Measurements from ENCODE around the gene TMX4. TPM values are rescaled to one million over a fixed set of nuclear protein-coding genes. Genes with fewer than 3 reads are reported as not detected.

Gene TMX4
- total RNA-seq, 5 donors from 2014 or later (not counting 1 experiment from before 2014, with no cell fraction given): 44.2 to 69.7 (median 53.3) TPM

DNA sequence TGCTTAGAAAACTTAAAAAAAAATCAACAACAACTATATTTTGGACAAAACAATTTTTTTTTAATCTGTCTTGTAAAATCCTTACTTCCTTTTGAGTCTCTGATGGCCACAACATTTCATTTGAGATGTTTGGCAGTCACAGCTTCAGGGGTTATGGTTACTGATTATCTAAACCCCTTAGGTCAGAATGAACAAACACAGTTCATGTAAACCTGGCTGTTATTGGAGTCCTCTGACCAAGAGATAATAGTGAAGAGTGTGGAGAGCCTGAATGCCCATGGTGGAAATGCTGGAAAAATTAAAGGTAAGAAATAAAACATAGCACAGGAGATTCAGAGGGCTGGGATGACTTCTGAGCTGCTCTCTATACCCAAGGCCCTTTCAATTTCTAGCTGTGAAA lies 38.2 kb downstream of the TMX4 start:
- H3K36me3 ChIP-seq (ENCODE audit: control insufficient read depth in 2 of 2, extremely low read depth in 1 of 2, insufficient read depth in 1 of 2, low read length in 1 of 2): peaks cover 0 to 38% of the 10 kb centered on the region in 2 donors
- Mint-ChIP-seq H3K4me3 (no peak overlapping the region), H3K9me3 (no peaks in the 10 kb centered on the region), H3K27ac (peak overlapping the region; percentile 29 to 36), H3K4me1 (peaks cover 4 to 15% (median 14%) of the 10 kb centered on the region in 3 donors), H3K27me3 (no peaks in the 10 kb centered on the region), H3K36me3 (peaks cover 53% of the 10 kb centered on the region)
- no peaks in the 10 kb centered on the region for H3K27me3 ChIP-seq (replicated peaks in 1 of 2; ENCODE audit: control insufficient read depth in 2 of 2, extremely low read depth in 1 of 2, insufficient read depth in 2 of 2, low read length in 1 of 2)
- no peak overlapping the region for H3K27ac ChIP-seq (ENCODE audit: low read length)
- no peaks in the 10 kb centered on the region for H3K4me1 ChIP-seq (ENCODE audit: control insufficient read depth in 1 of 2, extremely low read depth in 1 of 2, insufficient read depth in 2 of 2, low read length in 2 of 2)
- no peak for ATAC-seq (replicated peaks in 1 of 4)
- ChIA-PET CTCF (no interaction called here), POLR2A (no interaction called here)
- H3K9me3 ChIP-seq: no peaks in the 10 kb centered on the region
- no peak for DNase-seq
- no peak overlapping the region for H3K4me3 ChIP-seq (ENCODE audit: control insufficient read depth in 1 of 2, extremely low read depth in 1 of 2, low read length in 1 of 2)

DNA sequence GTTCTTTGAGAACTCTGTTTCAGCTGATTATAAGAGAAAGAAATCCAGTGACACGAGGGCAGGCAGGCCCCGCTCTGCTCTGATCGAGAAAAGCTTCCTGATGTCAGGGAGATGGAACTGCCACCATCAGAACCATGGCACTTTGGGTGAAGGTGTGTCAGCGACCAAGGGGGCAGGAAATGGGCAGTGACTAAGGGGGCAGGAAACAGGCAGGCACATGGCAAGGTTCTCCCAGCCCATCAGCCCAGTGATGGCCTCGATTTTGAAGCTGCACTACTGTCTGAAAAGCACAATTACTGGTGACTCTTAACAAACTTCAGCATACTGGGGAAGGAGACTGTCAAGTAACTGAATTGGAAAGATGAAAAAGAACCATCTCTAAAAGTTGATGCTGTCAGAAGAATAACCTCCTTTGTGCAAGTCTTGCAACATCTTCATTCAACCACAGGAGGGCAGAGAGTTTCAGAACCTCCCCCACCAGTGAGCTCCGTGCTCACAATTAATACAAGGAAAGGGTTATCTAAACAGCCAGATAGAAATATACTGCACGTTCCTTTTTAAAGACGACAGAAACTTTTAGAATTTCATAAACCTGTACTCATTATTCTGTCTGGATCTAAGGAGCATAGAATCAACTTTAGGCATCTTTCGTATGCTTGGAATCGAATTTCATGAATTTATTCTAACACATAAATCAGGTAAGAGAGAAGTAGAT lies 39.1 kb downstream of the TMX4 start:
- no peak overlapping the region for H3K4me3 Mint-ChIP-seq
- H3K27me3 ChIP-seq (replicated peaks in 1 of 2; ENCODE audit: control insufficient read depth in 2 of 2, extremely low read depth in 1 of 2, insufficient read depth in 2 of 2, low read length in 1 of 2): no peaks in the 10 kb centered on the region
- H3K4me1 ChIP-seq (ENCODE audit: control insufficient read depth in 1 of 2, extremely low read depth in 1 of 2, insufficient read depth in 2 of 2, low read length in 2 of 2): no peaks in the 10 kb centered on the region
- peaks cover 4 to 15% (median 14%) of the 10 kb centered on the region in 3 donors for H3K4me1 Mint-ChIP-seq
- H3K36me3 Mint-ChIP-seq: peaks cover 48% of the 10 kb centered on the region
- ATAC-seq (replicated peaks in 1 of 4) (peak; percentile 43 to 65 (median 52)), DNase-seq (peak in 2 of 35 experiments; percentile 1 to 30)
- 31% methylated on average over 3 of the region's 10 CpGs for WGBS (ENCODE audit: insufficient coverage)
- H3K4me3 ChIP-seq (ENCODE audit: control insufficient read depth in 1 of 2, extremely low read depth in 1 of 2, low read length in 1 of 2): no peak overlapping the region
- no peaks in the 10 kb centered on the region for H3K27me3 Mint-ChIP-seq
- no peaks in the 10 kb centered on the region for H3K9me3 Mint-ChIP-seq
- H3K27ac ChIP-seq (ENCODE audit: low read length): no peak overlapping the region
- no peaks in the 10 kb centered on the region for H3K9me3 ChIP-seq
- H3K36me3 ChIP-seq (ENCODE audit: control insufficient read depth in 2 of 2, extremely low read depth in 1 of 2, insufficient read depth in 1 of 2, low read length in 1 of 2): peaks cover 0 to 31% of the 10 kb centered on the region in 2 donors
- H3K27ac Mint-ChIP-seq: peak overlapping the region; percentile 29 to 51
- ChIA-PET CTCF (interaction anchor here in 1 of 2 donors (1.0 kb wide), 3 partner anchors 63 to 742 kb away, joined by 4 to 6 read pairs (median 4); no protein-coding TSS in a partner anchor), POLR2A (interaction anchor here in 1 of 2 donors (0.5 kb wide), 1 partner anchor 72 kb away, joined by 3 read pairs; no protein-coding TSS in a partner anchor)

- Histone ChIP-seq H3K27ac (ENCODE audit: low read length) (no peak overlapping the region), H3K4me3 (ENCODE audit: control insufficient read depth in 1 of 2, extremely low read depth in 1 of 2, low read length in 1 of 2) (no peak overlapping the region), H3K36me3 (ENCODE audit: control insufficient read depth in 2 of 2, extremely low read depth in 1 of 2, insufficient read depth in 1 of 2, low read length in 1 of 2) (peaks cover 0 to 17% of the 10 kb centered on the region in 2 donors), H3K9me3 (no peaks in the 10 kb centered on the region), H3K4me1 (ENCODE audit: control insufficient read depth in 1 of 2, extremely low read depth in 1 of 2, insufficient read depth in 2 of 2, low read length in 2 of 2) (no peaks in the 10 kb centered on the region), H3K27me3 (replicated peaks in 1 of 2; ENCODE audit: control insufficient read depth in 2 of 2, extremely low read depth in 1 of 2, insufficient read depth in 2 of 2, low read length in 1 of 2) (no peaks in the 10 kb centered on the region)
- ChIA-PET POLR2A (interaction anchor here in 1 of 2 donors (0.6 kb wide), 1 partner anchor 52 kb away, joined by 3 read pairs; no protein-coding TSS in a partner anchor), CTCF (no interaction called here)
- H3K27me3 Mint-ChIP-seq: no peaks in the 10 kb centered on the region
- WGBS (ENCODE audit: insufficient coverage): 97% methylated on average over 5 of the region's 5 CpGs
- H3K9me3 Mint-ChIP-seq: no peaks in the 10 kb centered on the region
- DNase-seq (no peak), ATAC-seq (replicated peaks in 1 of 4) (no peak)
- H3K4me3 Mint-ChIP-seq: no peak overlapping the region
- peaks cover 4 to 15% (median 14%) of the 10 kb centered on the region in 3 donors for H3K4me1 Mint-ChIP-seq
- peaks cover 36% of the 10 kb centered on the region for H3K36me3 Mint-ChIP-seq
- no peak overlapping the region for H3K27ac Mint-ChIP-seq
These were observed 41.9 kb downstream of the TMX4 start for GRCh38 chr20:7977709-7978108.

GRCh38 chr20:7975851-7976414 lies 43.6 kb downstream of the TMX4 start:
- H3K4me1 ChIP-seq (ENCODE audit: control insufficient read depth in 1 of 2, extremely low read depth in 1 of 2, insufficient read depth in 2 of 2, low read length in 2 of 2): no peaks in the 10 kb centered on the region
- DNase-seq: no peak
- no peak overlapping the region for H3K27ac ChIP-seq (ENCODE audit: low read length)
- H3K4me1 Mint-ChIP-seq: peaks cover 4 to 8% (median 8%) of the 10 kb centered on the region in 3 donors
- peaks cover 0 to 3% of the 10 kb centered on the region in 2 donors for H3K36me3 ChIP-seq (ENCODE audit: control insufficient read depth in 2 of 2, extremely low read depth in 1 of 2, insufficient read depth in 1 of 2, low read length in 1 of 2)
- H3K27me3 ChIP-seq (replicated peaks in 1 of 2; ENCODE audit: control insufficient read depth in 2 of 2, extremely low read depth in 1 of 2, insufficient read depth in 2 of 2, low read length in 1 of 2): no peaks in the 10 kb centered on the region
- H3K36me3 Mint-ChIP-seq: peaks cover 24% of the 10 kb centered on the region
- no peaks in the 10 kb centered on the region for H3K9me3 ChIP-seq
- no peaks in the 10 kb centered on the region for H3K27me3 Mint-ChIP-seq
- no peaks in the 10 kb centered on the region for H3K9me3 Mint-ChIP-seq
- POLR2A ChIA-PET: no interaction called here
- CTCF ChIA-PET: interaction anchor here in 1 of 2 donors (1.1 kb wide), 1 partner anchor 10 kb away, joined by 3 read pairs; no protein-coding TSS in a partner anchor
- no peak overlapping the region for H3K4me3 ChIP-seq (ENCODE audit: control insufficient read depth in 1 of 2, extremely low read depth in 1 of 2, low read length in 1 of 2)
- no peak for ATAC-seq (replicated peaks in 1 of 4)
- no peak overlapping the region for H3K4me3 Mint-ChIP-seq
- H3K27ac Mint-ChIP-seq: no peak overlapping the region
- 97% methylated on average over 5 of the region's 9 CpGs for WGBS (ENCODE audit: insufficient coverage)

DNA sequence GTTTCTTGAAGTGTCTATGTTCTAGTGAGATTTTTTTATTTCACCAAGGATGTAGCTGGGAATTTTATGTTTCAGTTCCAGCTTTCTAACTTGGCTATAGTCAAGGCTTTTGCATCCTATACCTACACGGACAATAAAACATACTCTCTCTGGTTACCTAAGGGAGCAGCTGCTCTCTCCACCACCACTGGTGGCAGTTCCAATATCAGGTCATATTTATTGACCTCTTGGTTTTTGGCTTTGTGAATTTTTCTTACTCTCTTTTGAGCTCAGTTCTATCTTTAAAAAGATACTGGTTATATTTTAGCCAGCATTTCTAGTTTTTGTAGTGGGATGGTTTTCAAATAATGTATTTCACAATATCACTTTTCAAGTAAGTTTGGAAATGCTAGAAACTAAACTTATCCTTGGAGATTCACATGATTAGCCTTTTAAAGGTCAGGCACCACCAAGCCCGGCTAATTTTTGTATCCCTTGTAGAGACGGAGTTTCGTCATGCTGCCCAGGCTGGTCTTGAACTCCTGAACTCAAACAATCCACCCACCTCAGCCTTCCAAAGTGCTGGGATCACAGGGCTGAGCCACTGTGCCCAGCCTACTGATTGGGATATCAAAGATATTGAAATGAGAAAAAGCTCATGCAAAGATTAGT lies 44.7 kb downstream of the TMX4 start:
- no CpG with 5 or more reads among the region's 4 CpGs for WGBS (ENCODE audit: insufficient coverage)
- H3K36me3 ChIP-seq (ENCODE audit: control insufficient read depth in 2 of 2, extremely low read depth in 1 of 2, insufficient read depth in 1 of 2, low read length in 1 of 2): peaks cover 0 to 2% of the 10 kb centered on the region in 2 donors
- H3K27me3 Mint-ChIP-seq: no peaks in the 10 kb centered on the region
- no peak overlapping the region for H3K4me3 ChIP-seq (ENCODE audit: control insufficient read depth in 1 of 2, extremely low read depth in 1 of 2, low read length in 1 of 2)
- H3K4me1 Mint-ChIP-seq: peaks cover 0 to 4% (median 0%) of the 10 kb centered on the region in 3 donors
- DNase-seq: no peak
- H3K9me3 Mint-ChIP-seq: no peaks in the 10 kb centered on the region
- no peaks in the 10 kb centered on the region for H3K4me1 ChIP-seq (ENCODE audit: control insufficient read depth in 1 of 2, extremely low read depth in 1 of 2, insufficient read depth in 2 of 2, low read length in 2 of 2)
- no peak overlapping the region for H3K4me3 Mint-ChIP-seq
- POLR2A ChIA-PET: no interaction called here
- peaks cover 14% of the 10 kb centered on the region for H3K36me3 Mint-ChIP-seq
- no peak overlapping the region for H3K27ac Mint-ChIP-seq
- H3K27me3 ChIP-seq (replicated peaks in 1 of 2; ENCODE audit: control insufficient read depth in 2 of 2, extremely low read depth in 1 of 2, insufficient read depth in 2 of 2, low read length in 1 of 2): no peaks in the 10 kb centered on the region
- H3K9me3 ChIP-seq: no peaks in the 10 kb centered on the region
- no peak overlapping the region for H3K27ac ChIP-seq (ENCODE audit: low read length)
- ATAC-seq (replicated peaks in 1 of 4): no peak
- CTCF ChIA-PET: interaction anchor here in 1 of 2 donors (1.1 kb wide), 1 partner anchor 9 kb away, joined by 3 read pairs; no protein-coding TSS in a partner anchor

DNA sequence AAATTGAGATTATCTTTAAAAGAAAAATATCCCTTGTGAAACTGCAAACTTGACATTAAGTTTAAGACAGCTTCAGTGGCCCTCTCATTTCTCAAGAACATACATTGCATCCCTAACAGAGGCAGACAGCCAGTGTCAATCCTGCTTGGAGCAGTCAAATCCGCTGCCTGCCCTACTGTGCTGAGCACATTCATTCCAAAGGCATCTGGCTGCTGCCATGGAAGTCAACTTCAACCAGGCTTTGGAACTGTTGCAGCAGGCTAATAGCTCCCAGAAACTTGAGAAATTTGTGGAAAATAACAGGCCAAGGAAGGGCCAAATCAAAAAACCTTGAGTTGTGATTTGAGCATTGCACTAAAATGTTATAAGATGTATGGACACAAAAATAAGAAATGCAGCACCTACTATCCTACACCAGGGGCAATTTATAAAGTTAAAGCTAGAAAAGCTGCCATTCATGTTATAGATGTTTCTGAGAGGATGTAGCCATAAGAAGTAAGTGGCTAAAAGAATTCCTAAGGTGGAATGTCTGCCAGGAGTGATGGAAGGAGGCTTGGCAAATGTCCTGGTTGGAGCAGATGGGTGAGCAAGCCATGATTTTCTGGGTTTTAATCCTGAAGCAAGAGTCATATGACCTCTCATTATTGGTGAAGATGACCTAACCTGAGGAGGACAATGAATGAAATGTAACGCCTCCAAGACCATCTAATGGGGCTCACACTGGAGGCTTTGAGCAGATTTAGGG lies 47.9 kb downstream of the TMX4 start:
- H3K27me3 ChIP-seq (replicated peaks in 1 of 2; ENCODE audit: control insufficient read depth in 2 of 2, extremely low read depth in 1 of 2, insufficient read depth in 2 of 2, low read length in 1 of 2): peaks cover 0 to 5% of the 10 kb centered on the region in 2 experiments
- H3K36me3 ChIP-seq (ENCODE audit: control insufficient read depth in 2 of 2, extremely low read depth in 1 of 2, insufficient read depth in 1 of 2, low read length in 1 of 2): no peaks in the 10 kb centered on the region
- Mint-ChIP-seq H3K36me3 (no peaks in the 10 kb centered on the region), H3K4me1 (no peaks in the 10 kb centered on the region), H3K4me3 (no peak overlapping the region), H3K9me3 (no peaks in the 10 kb centered on the region), H3K27me3 (peaks cover 0 to 5% of the 10 kb centered on the region in 2 donors), H3K27ac (no peak overlapping the region)
- H3K27ac ChIP-seq (ENCODE audit: low read length): no peak overlapping the region
- no peak for DNase-seq
- ATAC-seq (replicated peaks in 1 of 4): no peak
- no peaks in the 10 kb centered on the region for H3K9me3 ChIP-seq
- CTCF ChIA-PET: no interaction called here
- no peak overlapping the region for H3K4me3 ChIP-seq (ENCODE audit: control insufficient read depth in 1 of 2, extremely low read depth in 1 of 2, low read length in 1 of 2)
- H3K4me1 ChIP-seq (ENCODE audit: control insufficient read depth in 1 of 2, extremely low read depth in 1 of 2, insufficient read depth in 2 of 2, low read length in 2 of 2): no peaks in the 10 kb centered on the region
- POLR2A ChIA-PET: no interaction called here
- 80% methylated on average over 2 of the region's 2 CpGs for WGBS (ENCODE audit: insufficient coverage)

Data from T-cell (primary cell).